ENCODE measurements around the gene PLA2G3. TPM values are rescaled to one million over a fixed set of nuclear protein-coding genes. Genes with fewer than 3 reads are reported as not detected.

The PLA2G3 gene
- total and polyA plus RNA-seq, 2 experiments from 2014 or later = not detected

DNA sequence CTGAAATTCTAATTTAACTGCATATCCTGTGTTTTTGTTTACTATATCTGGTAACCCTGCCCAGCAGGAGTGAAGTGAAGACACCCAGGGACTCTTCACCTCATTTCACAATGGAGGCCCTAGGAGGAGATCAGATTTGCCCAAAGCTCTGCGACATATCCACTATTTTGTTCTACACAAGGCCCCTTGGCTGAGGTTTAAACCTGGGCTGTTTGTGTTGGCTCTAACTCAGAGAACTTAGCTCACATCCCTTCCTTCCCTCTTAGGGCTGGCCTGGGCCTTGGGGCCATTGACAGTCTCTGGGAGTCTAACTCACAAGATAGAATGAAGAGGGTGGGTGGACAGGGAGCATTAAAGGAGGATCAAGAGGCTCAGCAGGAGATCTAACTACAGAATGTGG is 8.2 kb upstream of the PLA2G3 start:
- no peak overlapping the region for H3K4me2 ChIP-seq (ENCODE audit: unreplicated experiment)
- no peaks in the 10 kb centered on the region for H3K36me3 ChIP-seq (ENCODE audit: low read depth)
- H3K79me2 ChIP-seq (ENCODE audit: insufficient read depth) = no peaks in the 10 kb centered on the region
- 78 to 88% methylated on average over 1 of the region's 1 CpG for WGBS, 2 experiments (ENCODE audit: low coverage in 1 of 2, low lambda C conversion rate in 2 of 2, missing lambda C conversion rate in 2 of 2)
- H3K4me1 ChIP-seq (ENCODE audit: insufficient read depth) = no peaks in the 10 kb centered on the region
- H3K9me3 ChIP-seq (ENCODE audit: low read depth) = peaks cover 8% of the 10 kb centered on the region
- in situ Hi-C loops (cut with MboI) = no loop called here
- TF ChIP-seq EZH2 (IDR thresholded peaks at IDR 0.05; ENCODE audit: insufficient read depth, poor library complexity, severe bottlenecking) = no peak
- no peak for TF ChIP-seq EZH2phosphoT487 (IDR thresholded peaks at IDR 0.05; ENCODE audit: insufficient read depth, low read depth)
- H3K9ac ChIP-seq = 0 out of 2 replicates have a peak overlapping the region, but pooled peaks have one; percentile 8
- no peaks in the 10 kb centered on the region for H3K27me3 ChIP-seq (replicated peaks; ENCODE audit: insufficient read depth)
- H3K4me3 ChIP-seq = no peak overlapping the region
- no peaks in the 10 kb centered on the region for H4K20me1 ChIP-seq (ENCODE audit: insufficient read depth)
- no peaks in the 10 kb centered on the region for H3F3A ChIP-seq (ENCODE audit: insufficient read depth)
- DNase-seq = peak; percentile 11
- no peaks in the 10 kb centered on the region for H3K9me2 ChIP-seq (ENCODE audit: insufficient read depth)
- no peak overlapping the region for H3K27ac ChIP-seq
- peak overlapping the region; percentile 72 for H2AFZ ChIP-seq

DNA sequence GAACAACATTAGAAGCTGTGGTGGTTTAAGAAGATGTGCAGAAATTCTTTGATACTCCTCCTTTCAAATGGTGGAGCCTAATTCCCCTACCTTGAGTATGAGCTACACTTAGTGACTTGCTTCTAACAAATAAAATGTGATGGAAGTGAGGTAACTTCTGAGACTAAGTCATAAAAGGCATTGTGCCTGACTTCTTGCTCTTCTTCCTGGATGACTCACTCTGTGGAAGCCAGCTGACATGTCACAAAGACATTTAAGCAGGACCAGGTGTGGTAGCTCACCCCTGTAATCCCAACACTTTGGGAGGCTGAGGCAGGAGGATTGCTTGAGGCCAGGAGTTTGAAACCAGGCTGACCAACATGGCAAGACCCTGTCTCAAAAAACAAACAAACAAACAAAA is 3.9 kb upstream of the PLA2G3 start:
- Histone ChIP-seq H3K4me3 (no peak overlapping the region), H2AFZ (no peak overlapping the region), H3K4me2 (ENCODE audit: unreplicated experiment) (no peak overlapping the region), H3K79me2 (ENCODE audit: insufficient read depth) (no peaks in the 10 kb centered on the region), H3K36me3 (ENCODE audit: low read depth) (no peaks in the 10 kb centered on the region), H3K9ac (no peak overlapping the region), H3K4me1 (ENCODE audit: insufficient read depth) (no peaks in the 10 kb centered on the region), H3K9me2 (ENCODE audit: insufficient read depth) (no peaks in the 10 kb centered on the region), H4K20me1 (ENCODE audit: insufficient read depth) (no peaks in the 10 kb centered on the region), H3K9me3 (ENCODE audit: low read depth) (peaks cover 8% of the 10 kb centered on the region), H3K27ac (no peak overlapping the region), H3F3A (ENCODE audit: insufficient read depth) (no peaks in the 10 kb centered on the region), H3K27me3 (replicated peaks; ENCODE audit: insufficient read depth) (peaks cover 14% of the 10 kb centered on the region)
- in situ Hi-C loops (cut with MboI) = no loop called here
- TF ChIP-seq EZH2phosphoT487 (IDR thresholded peaks at IDR 0.05; ENCODE audit: insufficient read depth, low read depth) = no peak
- TF ChIP-seq EZH2 (IDR thresholded peaks at IDR 0.05; ENCODE audit: insufficient read depth, poor library complexity, severe bottlenecking) = no peak
- peak; percentile 60 for DNase-seq

DNA sequence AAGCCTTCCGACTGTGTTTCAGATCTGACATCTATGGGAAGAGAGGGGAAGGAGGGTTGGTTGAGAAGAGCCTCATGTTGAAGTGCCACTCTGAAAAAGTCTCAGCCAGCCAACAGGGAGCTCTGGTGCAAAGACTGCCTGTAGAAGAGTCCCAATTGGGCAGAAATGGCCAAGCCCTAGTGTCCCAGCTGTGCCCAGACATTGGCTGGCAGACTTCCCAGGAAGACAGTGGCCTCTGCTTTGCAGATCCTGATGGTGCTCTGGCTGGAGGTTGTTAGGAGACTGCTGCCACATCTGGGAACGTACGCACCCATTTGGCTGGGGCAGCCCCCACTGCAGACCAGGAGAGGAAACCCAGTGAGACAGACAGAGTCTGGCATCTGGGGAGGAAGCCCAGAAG is 3.2 kb upstream of the PLA2G3 start:
- Histone ChIP-seq H4K20me1 (ENCODE audit: insufficient read depth) (no peaks in the 10 kb centered on the region), H3K4me3 (no peak overlapping the region), H3K36me3 (ENCODE audit: low read depth) (no peaks in the 10 kb centered on the region), H3K79me2 (ENCODE audit: insufficient read depth) (no peaks in the 10 kb centered on the region), H3K9me2 (ENCODE audit: insufficient read depth) (no peaks in the 10 kb centered on the region), H3F3A (ENCODE audit: insufficient read depth) (no peaks in the 10 kb centered on the region), H3K9me3 (ENCODE audit: low read depth) (peaks cover 8% of the 10 kb centered on the region), H2AFZ (no peak overlapping the region), H3K4me1 (ENCODE audit: insufficient read depth) (no peaks in the 10 kb centered on the region), H3K27me3 (replicated peaks; ENCODE audit: insufficient read depth) (peaks cover 20% of the 10 kb centered on the region), H3K9ac (no peak overlapping the region), H3K4me2 (ENCODE audit: unreplicated experiment) (no peak overlapping the region), H3K27ac (no peak overlapping the region)
- WGBS, 2 experiments (ENCODE audit: low coverage in 1 of 2, low lambda C conversion rate in 2 of 2, missing lambda C conversion rate in 2 of 2) = 69 to 81% methylated on average over 3 of the region's 3 CpGs
- no peak for DNase-seq
- TF ChIP-seq EZH2phosphoT487 (IDR thresholded peaks at IDR 0.05; ENCODE audit: insufficient read depth, low read depth) (no peak), EZH2 (IDR thresholded peaks at IDR 0.05; ENCODE audit: insufficient read depth, poor library complexity, severe bottlenecking) (no peak)
- in situ Hi-C loops (cut with MboI) = no loop called here

DNA sequence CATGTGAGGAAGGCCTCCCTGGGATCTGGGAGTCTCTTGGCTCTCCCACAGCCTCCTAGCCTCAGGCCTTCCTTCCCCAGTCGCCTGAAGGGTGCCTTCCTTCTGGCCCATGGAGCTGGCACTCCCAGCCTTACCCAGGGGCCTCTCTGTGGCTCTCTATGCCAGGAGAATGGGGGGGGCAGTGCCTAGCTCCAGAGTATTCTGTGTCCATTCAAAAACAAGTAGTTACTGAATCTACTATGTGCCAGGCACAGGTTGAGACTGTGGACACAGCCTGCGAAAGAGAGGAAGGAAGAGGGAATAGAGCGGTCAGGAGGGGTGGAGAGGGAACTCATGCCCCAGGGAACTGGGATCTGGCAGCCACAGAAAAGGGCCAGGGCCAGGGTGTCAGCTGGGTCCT is 2.7 kb upstream of the PLA2G3 start:
- no peaks in the 10 kb centered on the region for H3K79me2 ChIP-seq (ENCODE audit: insufficient read depth)
- H3K4me1 ChIP-seq (ENCODE audit: insufficient read depth) = no peaks in the 10 kb centered on the region
- no peak overlapping the region for H3K4me3 ChIP-seq
- H3K9me2 ChIP-seq (ENCODE audit: insufficient read depth) = no peaks in the 10 kb centered on the region
- DNase-seq = no peak
- no peak overlapping the region for H3K27ac ChIP-seq
- H3F3A ChIP-seq (ENCODE audit: insufficient read depth) = no peaks in the 10 kb centered on the region
- no peak for TF ChIP-seq EZH2 (IDR thresholded peaks at IDR 0.05; ENCODE audit: insufficient read depth, poor library complexity, severe bottlenecking)
- TF ChIP-seq EZH2phosphoT487 (IDR thresholded peaks at IDR 0.05; ENCODE audit: insufficient read depth, low read depth) = no peak
- peaks cover 20% of the 10 kb centered on the region for H3K27me3 ChIP-seq (replicated peaks; ENCODE audit: insufficient read depth)
- no peaks in the 10 kb centered on the region for H4K20me1 ChIP-seq (ENCODE audit: insufficient read depth)
- H3K9ac ChIP-seq = no peak overlapping the region
- peaks cover 8% of the 10 kb centered on the region for H3K9me3 ChIP-seq (ENCODE audit: low read depth)
- H2AFZ ChIP-seq = no peak overlapping the region
- in situ Hi-C loops (cut with MboI) = no loop called here
- no peak overlapping the region for H3K4me2 ChIP-seq (ENCODE audit: unreplicated experiment)
- no peaks in the 10 kb centered on the region for H3K36me3 ChIP-seq (ENCODE audit: low read depth)
- WGBS, 2 experiments (ENCODE audit: low coverage in 1 of 2, low lambda C conversion rate in 2 of 2, missing lambda C conversion rate in 2 of 2) = 70 to 71% methylated on average over 3 of the region's 3 CpGs

DNA sequence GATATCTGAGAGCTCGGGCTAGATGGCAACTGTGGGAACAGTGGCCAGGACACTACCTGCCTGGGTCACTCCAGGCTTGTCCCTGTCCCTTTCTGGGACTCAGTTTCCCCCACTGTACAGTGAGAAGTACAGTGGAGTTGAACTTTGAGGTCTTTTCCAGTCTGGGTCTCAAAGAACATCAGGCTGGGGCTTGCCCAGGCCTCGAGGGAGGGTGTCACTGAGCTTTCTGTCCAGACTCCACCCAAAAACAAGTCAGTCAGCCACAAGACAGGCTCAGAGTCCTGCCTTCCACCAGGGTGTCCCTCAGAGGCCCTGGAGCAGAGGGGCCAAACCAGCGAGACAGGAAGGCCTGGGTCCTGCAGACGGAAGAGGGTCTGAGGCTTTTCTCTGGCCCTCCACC is 2.0 kb upstream of the PLA2G3 start:
- in situ Hi-C loops (cut with MboI) = no loop called here
- 89 to 97% methylated on average over 4 of the region's 4 CpGs for WGBS, 2 experiments (ENCODE audit: low coverage in 1 of 2, low lambda C conversion rate in 2 of 2, missing lambda C conversion rate in 2 of 2)
- H3K4me1 ChIP-seq (ENCODE audit: insufficient read depth) = no peaks in the 10 kb centered on the region
- no peaks in the 10 kb centered on the region for H3F3A ChIP-seq (ENCODE audit: insufficient read depth)
- no peaks in the 10 kb centered on the region for H3K9me2 ChIP-seq (ENCODE audit: insufficient read depth)
- DNase-seq = no peak
- peaks cover 8% of the 10 kb centered on the region for H3K9me3 ChIP-seq (ENCODE audit: low read depth)
- TF ChIP-seq EZH2phosphoT487 (IDR thresholded peaks at IDR 0.05; ENCODE audit: insufficient read depth, low read depth) (no peak), EZH2 (IDR thresholded peaks at IDR 0.05; ENCODE audit: insufficient read depth, poor library complexity, severe bottlenecking) (no peak)
- no peaks in the 10 kb centered on the region for H3K79me2 ChIP-seq (ENCODE audit: insufficient read depth)
- H3K36me3 ChIP-seq (ENCODE audit: low read depth) = no peaks in the 10 kb centered on the region
- H3K27ac ChIP-seq = no peak overlapping the region
- no peak overlapping the region for H3K9ac ChIP-seq
- H2AFZ ChIP-seq = no peak overlapping the region
- no peaks in the 10 kb centered on the region for H4K20me1 ChIP-seq (ENCODE audit: insufficient read depth)
- peaks cover 20% of the 10 kb centered on the region for H3K27me3 ChIP-seq (replicated peaks; ENCODE audit: insufficient read depth)
- H3K4me2 ChIP-seq (ENCODE audit: unreplicated experiment) = no peak overlapping the region
- no peak overlapping the region for H3K4me3 ChIP-seq
